HG02798 (cell line): Measurements from ENCODE around the gene CYB561A3.
A peak's percentile ranks its signal among the peaks of the same experiment; 100 is the strongest.

Experiments used
- ATAC-seq: cut with Tn5 transposase; IDR thresholded peaks from one replicate; pipeline ENCODE4 v1.9.1; 2021; ENCODE audit warnings: mild to moderate bottlenecking; ENCODE audit not compliant: unreplicated experiment, poor library complexity

The CYB561A3 gene

GRCh38 chr11:61345954-61346843 lies 15.5 kb downstream of the CYB561A3 start:
- ATAC-seq = no peak

DNA sequence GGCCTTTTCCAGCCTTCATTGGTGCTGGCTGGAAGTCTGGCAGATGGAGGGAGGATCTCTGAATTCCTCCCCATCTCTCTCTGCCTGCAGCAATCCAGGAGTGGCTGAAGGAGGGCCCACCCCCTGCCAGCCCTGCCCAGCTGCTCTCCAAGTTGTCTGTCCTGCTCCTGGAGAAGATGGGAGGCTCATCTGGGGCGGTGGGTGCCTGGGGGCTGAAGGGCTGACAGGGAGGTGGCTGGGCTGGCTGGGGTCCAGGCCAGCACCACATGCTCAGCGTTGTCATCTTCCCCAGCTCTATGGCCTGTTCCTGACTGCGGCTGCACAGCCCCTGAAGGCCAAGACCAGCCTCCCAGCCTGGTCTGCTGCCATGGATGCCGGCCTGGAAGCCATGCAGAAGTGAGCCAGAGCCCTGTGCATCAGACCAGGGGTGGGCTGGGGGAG lies 16.5 kb downstream of the CYB561A3 start:
- no peak for ATAC-seq

DNA sequence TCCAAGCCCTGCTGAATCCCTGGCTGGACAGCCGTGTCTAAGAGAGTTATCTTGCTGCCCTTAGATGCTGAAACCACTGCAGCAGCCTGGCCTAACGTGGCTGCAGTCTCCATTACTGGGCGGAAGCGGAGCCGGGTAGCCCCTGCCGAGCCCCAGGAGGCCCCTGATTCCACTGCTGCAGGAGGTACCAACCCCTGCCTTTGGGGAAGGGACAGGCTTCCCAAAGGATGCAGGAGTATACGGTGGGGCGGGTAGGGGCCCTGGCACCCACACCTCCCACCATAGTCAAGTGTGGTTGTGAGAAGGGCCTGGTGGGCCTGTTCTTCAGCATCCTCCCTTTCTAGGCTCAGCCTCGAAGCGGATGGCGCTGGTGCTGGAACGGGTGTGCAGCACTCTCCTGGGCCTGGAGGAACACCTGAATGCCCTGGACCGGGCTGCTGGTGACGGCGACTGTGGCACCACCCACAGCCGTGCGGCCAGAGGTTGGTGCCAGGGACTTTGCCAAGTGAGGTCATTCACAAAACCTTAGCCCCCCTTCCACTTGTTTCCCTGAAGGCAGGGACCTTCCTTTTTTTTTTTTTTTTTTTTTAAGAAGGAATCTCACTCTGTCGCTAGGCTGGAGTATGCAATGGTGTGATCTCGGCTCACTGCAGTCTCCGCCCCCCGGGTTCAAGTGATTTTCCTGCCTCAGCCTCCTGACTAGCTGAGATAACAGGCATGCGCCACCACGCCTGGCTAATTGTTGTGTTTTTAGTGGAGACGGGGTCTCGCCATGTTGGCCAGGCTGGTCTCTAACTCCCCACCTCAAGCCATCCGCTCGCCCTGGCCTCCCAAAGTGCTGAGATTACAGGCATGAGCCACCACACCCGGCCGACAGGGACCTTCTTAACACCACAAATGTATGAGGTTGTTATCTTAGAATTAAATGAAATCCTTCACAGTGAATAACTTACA lies 17.6 kb downstream of the CYB561A3 start:
- no peak for ATAC-seq

GRCh38 chr11:61342207-61342803 lies 19.4 kb downstream of the CYB561A3 start:
- ATAC-seq = no peak

- ATAC-seq = no peak
Measured at GRCh38 chr11:61341706-61342105, 20.0 kb downstream of the CYB561A3 start.

DNA sequence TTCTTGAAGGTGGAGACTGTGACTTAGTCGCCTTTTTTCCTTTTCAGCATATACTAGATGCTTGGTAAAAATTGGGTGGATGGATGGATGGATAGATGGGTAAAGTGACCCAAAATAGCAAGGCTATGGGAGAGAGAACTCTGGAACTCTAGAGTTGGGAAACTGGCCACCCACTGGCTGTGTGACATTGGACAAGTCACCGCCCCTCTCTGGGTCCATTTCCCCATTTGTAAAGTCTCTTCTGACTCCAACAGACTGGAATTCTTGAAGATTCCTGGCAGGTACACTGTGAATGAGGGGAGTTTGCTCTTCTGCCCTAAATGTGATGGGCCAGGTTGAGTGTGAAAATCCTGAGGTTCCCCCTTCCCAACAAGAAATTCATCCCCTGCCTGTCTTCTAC lies 20.7 kb downstream of the CYB561A3 start:
- no peak for ATAC-seq

- no peak for ATAC-seq
Measured at GRCh38 chr11:61339490-61339878, 22.2 kb downstream of the CYB561A3 start.

GRCh38 chr11:61338783-61339489 lies 22.7 kb downstream of the CYB561A3 start:
- ATAC-seq = no peak

DNA sequence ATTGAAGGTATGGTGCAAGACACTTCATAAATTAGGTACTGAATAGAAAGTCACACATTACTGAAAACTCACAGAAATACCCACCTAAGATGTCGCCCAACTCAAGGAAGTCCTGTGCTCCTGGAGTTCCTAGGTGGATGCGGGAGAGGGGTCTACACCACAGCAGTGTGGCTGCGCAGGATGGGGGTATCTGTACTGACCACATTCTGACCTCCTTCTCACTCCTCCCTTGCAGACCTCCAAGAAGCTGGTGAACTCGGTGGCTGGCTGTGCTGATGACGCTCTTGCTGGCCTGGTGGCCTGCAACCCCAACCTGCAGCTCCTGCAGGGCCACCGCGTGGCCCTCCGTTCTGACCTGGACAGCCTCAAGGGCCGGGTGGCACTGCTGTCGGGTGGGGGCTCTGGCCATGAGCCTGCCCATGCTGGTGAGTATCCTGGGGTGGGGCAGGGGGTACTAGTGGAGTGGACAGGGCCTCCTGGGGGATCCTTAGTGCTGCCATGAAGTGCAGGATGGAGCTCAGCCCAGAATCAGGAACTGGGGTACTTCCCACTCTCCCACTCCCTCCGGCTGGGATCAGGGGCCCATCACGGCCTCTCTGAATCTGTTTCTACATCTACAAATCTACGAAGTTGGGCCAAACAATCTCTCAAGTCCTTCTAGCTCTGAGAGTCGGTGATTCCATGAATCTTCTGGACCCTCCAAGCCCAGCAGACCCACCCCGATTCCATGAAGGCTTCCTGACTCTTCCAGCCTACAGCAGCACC lies 23.8 kb downstream of the CYB561A3 start:
- no peak for ATAC-seq

DNA sequence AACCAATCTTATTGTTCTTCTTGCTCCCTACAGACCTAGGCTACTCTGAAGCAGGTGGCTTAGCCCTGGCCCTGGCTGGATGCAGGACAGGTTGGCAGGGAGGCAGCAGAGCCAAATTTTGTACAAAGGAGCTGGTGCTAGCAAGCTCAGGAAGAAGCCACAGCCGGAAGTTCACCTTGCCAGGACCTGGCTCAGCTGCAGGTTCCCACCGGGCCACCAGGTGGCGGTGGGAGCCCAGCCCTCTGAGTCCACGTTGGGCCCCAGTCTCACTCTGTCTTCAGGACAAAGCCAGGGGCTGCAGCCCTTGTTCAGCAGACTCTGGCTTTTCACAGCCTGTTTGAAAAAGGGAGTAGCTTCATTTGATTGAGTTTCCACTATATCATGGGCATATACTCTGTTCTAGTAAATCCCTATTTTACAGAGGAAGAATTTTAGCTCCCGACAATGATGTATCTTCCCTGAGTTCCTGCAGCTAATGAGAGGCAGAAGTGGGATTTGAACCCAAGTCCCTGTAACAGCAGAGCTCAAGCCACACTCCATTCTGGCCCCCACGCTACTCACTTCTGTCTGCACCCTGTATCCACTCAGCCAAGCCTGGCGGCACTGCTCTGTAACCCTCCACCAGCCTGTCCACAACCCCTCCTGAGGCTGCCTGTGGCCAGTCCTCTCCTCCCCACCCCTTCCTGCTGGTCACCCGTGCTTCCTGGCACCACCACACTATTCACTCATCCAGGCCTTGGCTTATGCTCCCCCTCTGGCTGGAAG lies 25.3 kb downstream of the CYB561A3 start:
- ATAC-seq = peak; percentile 57

- no peak for ATAC-seq
Measured at GRCh38 chr11:61335355-61335710, 26.3 kb downstream of the CYB561A3 start.

- ATAC-seq = no peak
Measured at GRCh38 chr11:61334434-61335354, 27.0 kb downstream of the CYB561A3 start.

GRCh38 chr11:61333550-61334433 lies 27.9 kb downstream of the CYB561A3 start:
- no peak for ATAC-seq

GRCh38 chr11:61332797-61333549 lies 28.7 kb downstream of the CYB561A3 start, which contains the start of the genes DDB1 and TKFC:
Gene DDB1, minus strand, starts transcription at chr11:61333105. Its CDS starts 137 bp downstream, at chr11:61332968.
Gene TKFC, plus strand, starts transcription at chr11:61333228. Its CDS starts 1,501 bp downstream, at chr11:61334729.
- ATAC-seq = peak; percentile 94

GRCh38 chr11:61332281-61332796 lies 29.3 kb downstream of the CYB561A3 start:
- ATAC-seq = no peak
